SH-SY5Y (cell line): ENCODE results near the gene CCDC92B.

Experiments
- GATA2 ChIP-seq: IDR thresholded peaks from 2 replicates; pipeline ENCODE4 v1.6.1; 2011; ENCODE audit warnings: mild to moderate bottlenecking, low read depth, low read length
- GATA3 ChIP-seq: IDR thresholded peaks from 2 replicates; pipeline ENCODE4 v1.6.1; 2011; ENCODE audit warnings: low read depth, mild to moderate bottlenecking, low read length, moderate library complexity

GRCh38 chr17:2783310-2784030 is 34.0 kb upstream of the CCDC92B start:
- TF ChIP-seq GATA2 (no peak), GATA3 (no peak)
